Activated CD4-positive, CD25-positive, alpha-beta regulatory T cell treated with anti-CD3 and anti-CD28 coated beads, Interleukin-2, amount 50 U/mL, for 72 hours (primary cell): ENCODE results near the gene RCBTB2.
A peak's percentile ranks its signal among the peaks of the same experiment; 100 is the strongest.
"Not testable (repeated sequence)": the region's sequence is repeated elsewhere in the genome, so short reads cannot be mapped to it uniquely, and the experiment has no call there.

Source experiments
- DNase-seq: peaks from one replicate; pipeline ENCODE4 v3.0.0; 2021

Gene RCBTB2

DNA sequence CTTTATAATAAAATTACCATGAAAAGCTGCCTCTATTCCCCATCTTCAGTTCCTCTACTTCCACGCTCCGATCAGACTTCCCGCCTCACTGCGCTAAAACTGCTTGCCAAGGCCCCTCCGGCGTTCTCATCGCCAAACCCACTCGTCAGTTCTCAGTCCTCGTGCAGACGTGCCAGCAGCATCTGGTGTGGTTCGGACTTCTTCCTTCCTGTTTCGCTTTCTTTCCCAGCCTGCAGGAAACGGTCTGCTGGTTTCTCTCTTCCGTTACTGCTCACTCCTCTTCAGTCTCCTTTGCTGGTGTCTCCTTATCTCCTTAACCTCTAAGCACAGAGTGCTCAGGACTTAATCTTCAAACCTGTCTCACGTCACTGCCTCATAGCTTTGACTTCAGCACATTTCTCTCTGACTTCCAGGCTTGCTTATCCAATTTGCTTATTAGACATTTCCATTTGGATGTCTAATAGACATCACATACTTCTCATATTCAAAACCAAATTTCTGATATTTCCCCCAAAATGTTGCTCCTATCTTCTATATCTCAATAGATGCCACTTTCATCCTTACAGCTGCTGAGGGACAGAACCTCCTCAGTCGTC lies 40.3 kb downstream of the RCBTB2 start:
- peak; percentile 51 for DNase-seq

DNA sequence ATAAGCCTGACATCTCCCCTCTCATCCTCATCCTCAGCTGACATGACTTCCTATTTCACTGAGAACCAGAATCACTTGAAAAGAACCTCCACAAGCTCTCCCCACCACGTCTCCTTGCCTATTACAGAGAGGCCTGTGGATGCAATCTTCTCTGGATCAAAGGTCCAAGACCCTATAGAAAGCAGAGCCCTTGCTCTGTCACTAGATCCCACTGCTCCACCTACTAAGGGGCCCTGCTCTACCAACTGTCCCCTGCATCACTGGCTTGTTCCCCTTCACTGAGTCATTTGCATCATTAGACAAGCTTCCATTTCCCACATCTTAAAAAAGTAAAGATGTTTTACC lies 40.8 kb downstream of the RCBTB2 start:
- no peak for DNase-seq

DNA sequence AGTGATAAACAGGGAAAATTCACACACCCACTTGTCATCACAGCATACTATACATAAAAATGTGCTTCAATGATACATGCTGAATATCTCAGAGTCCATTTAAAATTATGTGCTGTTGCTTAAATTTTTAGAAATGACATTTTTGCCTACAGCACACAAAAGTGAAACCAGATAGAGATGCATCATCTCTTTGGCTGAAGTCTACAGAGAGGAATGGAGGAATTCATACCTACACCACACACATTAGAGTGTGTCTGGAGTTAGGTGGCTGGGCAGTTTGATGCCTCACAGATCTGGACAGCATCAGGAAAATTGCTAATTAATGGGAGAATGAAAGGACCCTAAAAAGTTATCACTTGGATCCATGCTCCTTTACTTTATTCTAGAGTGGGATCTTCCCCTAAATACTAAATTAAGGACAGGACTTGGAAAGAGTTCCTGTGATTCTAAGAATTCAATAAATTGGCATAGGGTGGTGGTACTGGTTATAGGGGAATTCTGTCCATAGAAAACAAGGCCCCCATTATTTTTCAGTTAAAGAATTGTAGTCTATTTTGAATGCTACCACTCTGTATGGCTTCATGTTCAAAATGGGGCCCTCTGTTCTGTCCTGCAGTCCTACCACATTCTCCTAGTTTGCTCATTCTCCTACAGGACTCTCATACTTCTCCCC lies 41.3 kb downstream of the RCBTB2 start:
- DNase-seq: no peak

DNA sequence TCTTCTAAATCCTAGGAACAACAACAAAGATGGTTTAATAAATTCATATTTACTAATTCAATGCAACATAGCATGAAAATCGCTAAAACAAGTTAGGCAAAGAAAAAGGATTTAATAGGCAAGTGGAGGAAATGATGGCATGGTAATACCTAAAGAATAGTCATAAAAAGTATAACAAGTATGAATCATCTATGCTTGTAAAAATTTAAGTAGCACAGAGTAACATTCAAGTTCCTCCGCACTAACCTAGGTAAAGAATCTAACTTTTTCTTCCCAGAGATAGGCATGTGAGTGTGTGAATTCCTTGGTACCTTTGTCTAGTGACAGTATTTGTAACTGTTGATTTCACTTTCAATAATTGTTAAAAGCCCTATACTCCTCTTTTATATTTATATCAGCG lies 42.6 kb downstream of the RCBTB2 start:
- DNase-seq: no peak

DNA sequence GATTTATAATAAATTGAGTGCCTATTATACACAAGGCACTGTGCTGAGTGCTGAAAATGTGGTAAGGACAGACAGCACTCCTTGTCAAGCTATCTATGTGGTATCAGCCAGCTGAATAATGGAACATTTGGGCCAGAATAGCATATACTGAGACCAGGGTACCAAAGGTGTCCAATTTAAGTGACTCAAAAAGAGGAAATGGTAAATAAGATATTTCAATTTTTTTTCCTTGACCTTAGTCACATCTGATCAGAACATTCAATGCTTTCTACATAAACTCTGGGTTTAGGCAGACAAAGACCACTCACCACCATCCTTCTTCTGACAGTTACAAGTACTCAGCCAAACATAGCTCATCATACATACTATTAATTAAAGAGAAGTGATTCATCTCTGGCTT lies 43.2 kb downstream of the RCBTB2 start:
- DNase-seq: no peak

DNA sequence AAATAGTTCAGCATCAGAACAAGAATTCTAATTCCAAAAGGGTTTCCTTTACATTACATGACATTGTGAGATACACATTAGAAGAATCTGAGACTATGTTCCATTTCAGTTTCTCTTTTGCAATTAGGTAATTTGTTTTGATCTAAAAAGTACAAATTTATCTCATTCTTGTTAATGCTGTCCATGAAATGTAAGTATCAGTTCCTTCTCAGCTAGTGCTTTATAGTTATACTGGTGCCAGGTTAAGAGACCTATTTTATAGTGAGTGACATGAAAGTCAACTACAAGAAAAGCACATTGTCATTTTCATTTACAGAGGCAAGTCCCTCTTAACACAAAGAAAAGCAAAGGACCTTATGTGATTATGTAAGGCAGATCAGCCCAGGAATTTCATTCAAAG lies 43.9 kb downstream of the RCBTB2 start:
- no peak for DNase-seq

DNA sequence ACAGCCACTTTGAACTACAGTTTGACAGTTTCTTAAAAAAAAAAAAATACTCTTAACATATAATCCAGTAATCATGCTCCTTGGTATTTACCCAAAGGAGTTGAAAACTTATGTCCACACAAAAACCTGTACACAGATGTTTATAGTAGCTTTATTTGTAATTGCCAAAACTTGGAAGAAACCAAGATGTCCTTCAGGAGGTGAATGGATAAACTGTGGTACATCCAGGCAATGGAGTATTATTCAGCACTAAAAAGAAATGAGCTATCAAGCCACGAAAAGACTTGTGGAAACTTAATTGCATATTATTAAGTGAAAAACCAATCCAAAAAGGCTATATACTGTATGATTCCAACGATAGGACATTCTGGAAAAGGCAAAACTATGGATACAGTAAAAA lies 44.9 kb downstream of the RCBTB2 start:
- DNase-seq: no peak

DNA sequence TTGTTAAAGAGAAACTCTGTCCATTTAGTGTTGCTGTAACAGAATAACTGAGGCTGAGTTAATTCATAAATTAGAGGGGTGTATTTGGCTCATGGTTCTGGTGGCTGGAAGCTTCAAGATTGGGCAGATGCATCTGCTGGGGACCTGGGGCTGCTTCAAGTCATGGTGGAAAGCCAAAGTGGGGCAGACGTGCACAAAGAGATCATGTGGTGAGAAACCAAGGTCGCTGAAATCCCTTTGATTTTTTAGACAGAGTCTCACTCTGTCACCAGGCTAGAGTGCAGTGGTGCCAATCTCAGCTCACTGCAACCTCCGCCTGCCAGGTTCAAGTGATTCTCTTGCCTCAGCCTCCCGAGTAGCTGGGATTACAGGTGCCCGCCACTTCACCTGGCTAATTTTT lies 46.0 kb downstream of the RCBTB2 start:
- no peak for DNase-seq

DNA sequence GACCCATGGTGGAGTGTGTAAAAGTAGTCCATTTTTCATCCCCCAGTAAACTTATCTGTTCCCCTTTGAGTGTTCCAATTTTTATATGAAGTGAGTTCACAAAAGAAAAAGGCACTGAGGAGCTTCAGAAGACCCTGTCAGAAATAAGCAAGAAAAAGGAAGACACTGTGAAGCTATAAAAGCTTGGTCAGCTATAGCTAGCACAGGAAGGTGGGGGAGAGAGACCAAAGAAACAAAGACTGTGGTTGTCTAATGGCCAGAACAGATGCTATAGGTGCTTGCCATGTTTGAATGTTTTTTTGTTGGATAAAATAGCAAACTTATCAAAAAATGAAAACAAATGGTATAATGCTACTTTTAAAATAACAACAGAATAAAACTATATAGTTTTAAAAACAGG lies 46.5 kb downstream of the RCBTB2 start:
- no peak for DNase-seq

DNA sequence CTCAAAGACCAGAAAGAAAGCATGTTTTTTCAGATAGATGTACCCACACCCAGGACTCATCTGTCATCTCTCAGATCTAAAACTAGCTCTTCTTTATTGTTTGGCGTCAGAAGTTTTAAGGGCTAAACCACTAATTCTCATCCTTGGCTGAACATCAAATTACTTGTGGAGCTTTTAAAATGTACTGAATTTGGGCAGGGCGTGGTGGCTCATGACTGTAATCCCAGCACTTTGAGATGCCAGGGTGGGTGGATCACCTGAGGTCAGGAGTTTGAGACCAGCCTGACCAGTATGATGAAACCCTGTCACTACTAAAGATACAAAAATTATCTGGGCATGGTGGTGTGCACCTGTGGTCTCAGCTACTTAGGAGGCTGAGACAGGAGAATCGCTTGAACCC lies 47.4 kb downstream of the RCBTB2 start:
- DNase-seq: no peak

DNA sequence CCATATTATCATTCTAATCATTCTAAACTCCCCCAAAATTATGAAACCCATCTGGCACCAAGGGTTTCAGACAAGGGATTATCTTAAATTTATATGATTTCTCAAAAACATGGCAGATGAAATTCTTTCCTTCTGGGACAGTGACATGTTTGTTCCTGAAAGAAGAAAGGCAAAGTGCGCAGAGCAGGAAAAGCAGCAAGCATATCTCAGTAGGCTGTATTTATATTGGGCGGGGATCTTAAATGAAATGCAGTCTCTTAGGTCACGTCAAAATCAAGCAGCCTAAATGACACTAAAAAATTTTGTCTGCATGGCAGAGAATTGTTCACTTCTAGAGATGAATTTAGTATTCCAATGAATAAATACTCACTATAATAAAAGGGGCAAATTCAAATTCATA lies 49.3 kb downstream of the RCBTB2 start:
- no peak for DNase-seq

DNA sequence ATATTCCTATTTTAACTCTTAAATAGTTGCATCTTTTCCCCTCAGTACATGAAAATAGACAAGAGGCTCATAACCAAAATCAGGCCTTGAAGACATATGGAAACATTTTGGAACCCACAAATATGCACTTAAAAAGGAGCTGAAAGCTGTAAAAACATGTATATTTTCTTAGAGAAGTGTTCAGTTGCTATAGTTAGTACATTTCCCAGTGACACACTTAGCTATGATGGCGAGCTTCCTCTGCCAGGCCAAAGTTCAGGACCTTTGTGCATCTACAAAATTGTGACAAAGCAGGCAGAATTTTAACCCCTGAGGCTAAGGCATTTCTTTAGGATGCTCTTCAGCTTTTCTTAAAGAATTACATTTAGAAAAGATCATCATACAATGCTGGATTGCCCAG lies 54.5 kb downstream of the RCBTB2 start:
- DNase-seq: no peak

DNA sequence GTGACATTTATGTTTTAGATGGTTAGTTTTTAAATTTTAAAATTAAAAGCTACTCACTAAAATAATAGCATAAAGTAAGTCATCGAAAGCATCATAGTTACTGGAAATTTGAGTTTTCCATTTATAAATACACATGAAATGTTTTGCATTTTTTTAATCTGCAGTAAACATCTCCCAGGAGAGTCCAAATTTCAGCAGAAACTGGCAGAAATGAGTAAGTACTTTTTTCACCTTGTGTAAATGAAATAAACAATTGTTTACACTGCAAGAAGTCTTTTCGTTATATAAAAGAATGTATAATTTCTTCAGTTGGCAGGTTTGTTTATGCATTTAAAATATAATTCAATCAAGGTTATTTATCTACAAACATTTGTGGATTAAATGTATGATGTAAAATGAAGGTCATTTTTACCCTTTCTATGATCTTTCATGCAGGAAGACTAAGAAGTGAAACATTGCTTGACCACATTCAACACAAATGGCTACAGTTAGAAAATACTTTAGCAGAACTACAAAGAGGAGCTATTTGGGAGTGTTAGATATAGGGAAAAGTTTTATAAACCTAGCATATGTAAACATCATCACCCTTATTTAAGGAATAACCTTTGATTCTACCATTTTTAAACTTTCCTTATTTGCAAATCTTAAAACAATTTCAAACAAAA lies 55.6 kb downstream of the RCBTB2 start:
- no peak for DNase-seq

DNA sequence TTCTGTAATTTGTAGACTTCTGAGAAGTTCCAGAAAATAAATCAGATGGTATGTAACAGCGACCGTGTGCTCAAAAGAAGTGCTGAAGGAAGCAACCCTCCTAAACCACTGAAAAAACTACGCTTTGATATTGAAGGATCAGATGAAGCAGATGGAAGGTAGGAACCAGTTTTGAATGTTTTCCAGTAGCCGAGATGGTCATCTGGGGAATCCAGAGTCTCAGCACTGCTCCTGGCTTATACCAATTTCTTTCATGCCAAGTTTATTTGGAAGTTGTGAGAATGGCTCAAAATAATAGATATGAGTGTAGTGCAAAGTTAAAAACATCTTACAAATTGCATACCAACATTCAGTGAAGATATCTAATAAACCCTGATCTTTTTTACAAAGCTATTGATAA lies 56.2 kb downstream of the RCBTB2 start:
- no peak for DNase-seq

DNA sequence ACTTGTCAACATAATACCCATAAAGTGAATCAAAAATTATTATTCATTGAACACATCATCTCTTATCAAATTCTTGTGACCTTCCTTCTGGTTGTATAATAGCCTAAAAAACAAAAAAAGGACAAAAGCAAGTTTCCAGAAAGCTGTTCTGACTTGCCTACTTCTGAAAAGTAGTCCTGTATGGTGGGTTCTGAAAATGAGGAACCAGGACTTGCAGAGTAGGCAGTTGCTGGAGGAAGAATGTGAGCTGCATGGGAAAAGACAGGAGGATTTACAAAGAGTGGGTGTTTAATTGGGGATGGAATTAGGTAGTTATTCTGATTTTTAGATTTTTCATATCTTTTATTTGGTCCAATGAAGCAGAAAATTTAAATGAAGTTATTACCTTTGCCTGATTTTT lies 56.7 kb downstream of the RCBTB2 start:
- DNase-seq: no peak

DNA sequence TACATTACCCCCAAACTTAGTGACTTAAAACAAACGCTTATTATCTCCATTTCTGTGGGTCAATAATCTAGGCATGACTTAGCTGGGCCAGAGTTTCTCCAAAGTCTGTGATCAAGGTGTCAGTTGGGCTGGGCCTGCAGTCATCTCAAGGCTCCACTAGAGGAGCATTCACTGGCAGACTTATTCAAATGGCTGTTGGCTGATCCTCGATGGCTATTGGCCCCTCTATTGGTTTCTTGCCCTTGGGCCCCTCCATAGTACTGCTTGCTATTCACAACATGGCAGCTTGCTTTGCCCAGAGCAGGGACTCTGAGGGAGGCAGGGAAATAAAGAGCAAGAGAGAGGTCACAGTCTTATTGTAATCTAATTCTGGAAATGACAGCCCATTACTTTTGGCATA lies 57.6 kb downstream of the RCBTB2 start:
- no peak for DNase-seq

DNA sequence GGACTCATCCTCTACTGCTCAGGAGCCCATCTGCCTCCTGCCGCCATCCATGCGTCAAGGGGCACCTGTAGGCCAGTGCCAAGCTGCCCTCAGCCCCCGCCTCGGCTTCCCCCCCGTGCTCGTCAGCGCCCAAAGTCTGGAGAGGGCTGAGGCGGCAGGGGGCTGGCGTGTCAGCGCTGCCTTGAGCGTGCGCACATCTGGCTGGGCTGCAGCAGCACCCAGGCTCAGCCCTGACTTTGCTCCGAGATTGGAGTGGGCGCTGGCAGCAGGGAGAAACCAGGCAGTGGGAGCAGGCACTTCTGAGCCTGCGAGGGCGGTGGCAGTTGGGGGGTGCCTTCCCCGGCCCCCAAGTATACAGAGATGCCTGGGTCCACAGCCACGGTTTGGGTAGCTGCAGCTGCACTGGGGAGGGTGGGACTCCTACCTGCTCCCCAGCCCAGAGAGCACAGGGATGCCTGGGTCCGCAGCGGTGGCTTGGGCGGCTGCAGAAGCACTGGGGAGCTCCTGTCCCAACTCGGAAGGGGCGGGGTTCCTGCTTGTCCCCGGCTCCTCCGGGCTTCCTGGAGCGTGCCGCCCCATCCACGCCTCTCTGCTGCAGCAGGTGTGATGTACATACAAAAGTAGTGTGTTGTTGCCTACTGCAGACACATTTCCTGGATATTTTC lies 75.2 kb downstream of the RCBTB2 start:
- DNase-seq: no peak

DNA sequence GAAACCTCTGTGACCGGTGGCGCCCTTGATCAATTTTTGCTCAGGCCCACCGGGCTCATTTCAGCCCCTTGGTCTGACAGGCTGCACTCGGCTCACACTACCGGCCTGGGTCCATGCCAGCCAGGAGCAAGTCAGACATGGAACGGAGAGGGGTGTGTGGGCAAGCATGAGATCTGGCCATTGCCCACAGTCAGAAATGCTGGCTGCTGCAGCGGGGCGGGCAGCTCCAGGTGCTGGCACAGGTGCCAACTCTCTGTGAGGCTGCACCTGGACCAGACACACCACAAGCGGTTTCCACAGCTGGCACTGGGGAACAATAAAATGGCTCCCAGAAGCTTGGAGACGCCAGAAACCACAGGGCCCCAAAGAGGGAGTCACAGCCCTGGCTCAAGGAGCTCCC lies 76.3 kb downstream of the RCBTB2 start:
- no peak for DNase-seq

DNA sequence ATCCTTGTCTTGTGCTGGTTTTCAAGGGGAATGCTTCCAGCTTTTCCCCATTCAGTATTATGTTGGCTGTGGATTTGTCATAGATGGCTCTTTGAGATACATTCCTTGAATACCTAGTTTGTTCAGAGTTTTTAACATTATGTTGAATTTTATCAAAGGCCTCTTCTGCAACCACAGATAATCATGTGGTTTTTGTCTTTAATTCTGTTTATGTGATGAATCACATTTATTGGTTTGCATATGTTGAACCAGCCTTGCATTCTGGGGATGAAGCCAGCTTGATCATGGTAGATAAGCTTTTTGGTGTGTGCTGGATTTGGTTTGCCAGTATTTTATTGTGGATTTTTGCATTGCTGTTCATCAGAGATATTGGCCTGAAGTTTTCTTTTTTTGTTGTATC lies 81.7 kb downstream of the RCBTB2 start:
- not testable (repeated sequence) for DNase-seq

DNA sequence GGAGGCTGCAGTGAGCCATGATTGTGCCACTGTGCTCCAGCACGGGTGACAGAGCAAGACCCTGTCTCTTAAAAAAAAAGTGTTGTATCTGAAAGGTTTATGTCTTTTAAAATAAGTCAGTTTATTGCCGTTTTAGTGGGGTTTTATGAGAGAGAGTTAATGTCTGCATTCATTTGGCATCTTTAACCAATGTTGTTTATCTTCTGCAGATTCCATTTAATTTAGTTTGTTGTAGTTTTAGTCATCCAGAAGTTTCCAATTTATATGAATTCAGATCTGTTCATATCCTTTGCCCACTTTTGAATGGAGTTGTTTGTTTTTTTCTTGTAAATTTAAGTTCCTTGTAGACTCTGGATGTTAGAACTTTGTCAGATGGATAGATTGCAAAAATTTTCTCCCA lies 83.2 kb downstream of the RCBTB2 start:
- no peak for DNase-seq

DNA sequence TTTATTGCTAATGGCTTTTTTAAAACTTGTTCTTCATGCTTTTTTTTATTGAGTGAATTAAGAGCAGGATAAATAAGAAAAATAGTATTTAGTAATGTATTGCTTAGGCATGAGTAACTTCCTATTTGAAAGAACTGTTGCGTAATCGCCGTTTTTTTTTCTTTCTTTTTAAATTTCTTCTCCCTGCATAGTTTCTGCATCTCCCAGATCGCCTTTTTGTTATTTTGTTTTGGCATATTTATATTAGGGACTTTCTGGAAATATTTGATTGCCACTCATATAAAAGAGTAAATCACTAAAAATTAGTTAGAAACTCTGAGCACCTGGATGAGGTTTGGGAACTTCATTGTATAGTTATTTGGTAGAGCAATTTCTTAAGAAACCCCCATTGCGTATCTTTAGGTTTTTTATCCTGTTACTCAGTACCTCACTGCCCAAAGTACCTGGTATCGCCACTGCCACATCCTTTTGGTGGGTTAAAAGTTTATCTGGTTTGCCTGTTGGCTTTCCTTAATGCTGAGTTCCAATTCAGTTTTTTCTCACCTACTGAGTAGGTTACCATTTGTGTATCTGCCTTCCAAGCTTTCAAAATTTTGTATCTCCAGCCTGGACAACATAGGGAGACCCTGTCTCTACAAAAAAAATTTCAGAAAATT lies 83.8 kb downstream of the RCBTB2 start:
- no peak for DNase-seq

DNA sequence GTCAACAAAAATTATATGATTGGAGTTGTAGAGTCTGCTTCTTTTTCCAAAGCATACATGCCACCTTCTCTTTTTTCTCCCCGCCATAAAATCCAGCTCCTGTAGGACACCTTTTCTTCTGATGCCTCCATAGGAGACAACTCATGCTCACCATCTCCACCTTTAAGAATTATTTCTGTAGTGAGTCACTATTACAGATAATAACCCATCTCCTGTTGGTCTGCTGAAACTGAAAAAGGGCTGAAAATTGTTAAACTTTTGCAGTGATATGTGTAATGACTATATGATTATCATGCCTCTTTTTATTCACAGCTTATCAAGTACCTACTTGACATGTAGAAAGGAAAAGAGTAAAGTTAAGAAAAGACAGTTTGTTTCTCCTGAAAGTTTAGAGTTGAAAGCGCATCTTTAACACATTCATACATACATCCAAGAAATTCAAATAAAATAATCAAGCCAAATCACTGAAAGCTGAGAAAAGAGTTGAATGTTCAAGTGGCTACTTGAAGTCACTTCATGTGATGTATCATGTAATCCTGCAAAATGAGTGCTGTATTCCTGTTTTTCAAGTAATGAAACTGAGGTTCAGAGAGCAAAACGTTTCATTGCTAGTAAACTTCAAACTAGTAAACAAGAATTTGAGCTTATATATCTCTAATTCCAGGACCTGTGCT lies 84.5 kb downstream of the RCBTB2 start:
- DNase-seq: no peak

DNA sequence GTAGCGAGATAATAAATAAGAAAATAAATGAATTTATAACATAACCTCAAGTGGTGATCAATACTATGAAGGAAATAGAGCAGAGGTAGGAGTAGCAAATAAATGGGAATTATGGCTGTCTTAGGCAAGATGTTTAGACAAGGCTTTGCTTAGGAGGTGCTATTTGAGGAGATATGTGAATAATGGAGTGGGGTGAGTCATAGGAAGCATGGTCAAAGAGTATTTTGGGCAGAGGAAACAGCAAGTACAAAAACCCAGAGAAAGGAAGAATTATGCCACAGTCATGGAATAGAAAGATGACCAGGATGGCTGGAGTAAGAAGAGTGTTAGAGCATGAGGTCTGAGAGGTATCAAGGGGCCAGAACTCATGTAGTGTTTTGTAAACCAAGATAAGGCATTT lies 86.4 kb downstream of the RCBTB2 start:
- DNase-seq: no peak
